A673 (cell line): ENCODE measurements around the gene NCK1. TPM values are rescaled to one million over a fixed set of nuclear protein-coding genes. Genes with fewer than 3 reads are reported as not detected.

Source experiments
- BruUV-seq: library from RNA; stranded (reverse); fragments of 400-500 nt; replicated peaks from 2 replicates; lab custom pipeline; 2021; lab: Mats Ljungman, UMichigan
- CTCF ChIA-PET: fragments of 300-600 bp; sonication (Branson Sonifier 250); formaldehyde crosslinking; loops from one replicate; lab custom pipeline; 2022; ENCODE audit warnings: antibody characterized with exemption; lab: Charles Lee
- POLR2A ChIA-PET: fragments of 300-600 bp; sonication (Branson Sonifier 250); formaldehyde crosslinking; loops from one replicate; lab custom pipeline; 2022; ENCODE audit warnings: antibody characterized with exemption; ENCODE audit not compliant: low non-redundant PET; lab: Charles Lee
- DNase-seq: peaks from one replicate; pipeline ENCODE4 v3.0.0-alpha.2; 2015; ENCODE audit warnings: low spot score
- H3K27ac ChIP-seq: fragments of 200-600 bp; sonication (generic); 2 replicates; pipeline ENCODE4 v1.5.1; 2016; ENCODE audit warnings: mixed run types, low read depth, mild to moderate bottlenecking, mixed read lengths, antibody characterized with exemption, low read length; ENCODE audit not compliant: poor library complexity, severe bottlenecking
- H3K27me3 ChIP-seq: fragments of 200-600 bp; sonication (generic); replicated peaks from 2 replicates; pipeline ENCODE4 v1.6.1; 2017; ENCODE audit warnings: mixed run types, low read depth, mild to moderate bottlenecking, mixed read lengths, antibody characterized with exemption, low read length; ENCODE audit not compliant: insufficient read depth, poor library complexity
- H3K36me3 ChIP-seq: fragments of 200-600 bp; sonication (generic); 2 replicates; pipeline ENCODE4 v1.6.1; 2016; ENCODE audit warnings: mixed run types, mild to moderate bottlenecking, mixed read lengths, antibody characterized with exemption, low read length; ENCODE audit not compliant: insufficient read depth, poor library complexity, severe bottlenecking
- H3K4me1 ChIP-seq: fragments of 200-600 bp; sonication (generic); 2 replicates; pipeline ENCODE4 v1.6.1; 2017; ENCODE audit warnings: mixed run types, mild to moderate bottlenecking, mixed read lengths, antibody characterized with exemption, low read length; ENCODE audit not compliant: insufficient read depth, poor library complexity, severe bottlenecking
- H3K4me3 ChIP-seq: fragments of 200-600 bp; sonication (generic); 2 replicates; pipeline ENCODE4 v1.5.1; 2016; ENCODE audit warnings: low read depth, mixed run types, mild to moderate bottlenecking, mixed read lengths, low read length; ENCODE audit not compliant: poor library complexity, severe bottlenecking
- H3K9me3 ChIP-seq: fragments of 200-600 bp; sonication (generic); 2 replicates; pipeline ENCODE4 v1.6.1; 2016; ENCODE audit warnings: mixed run types, low read depth, mild to moderate bottlenecking, mixed read lengths, antibody characterized with exemption, low read length; ENCODE audit not compliant: poor library complexity, severe bottlenecking
- CTCF ChIP-seq: fragments of 300-800, 200-600 bp; sonication (generic); conservative IDR thresholded peaks from 2 replicates; pipeline ENCODE4 v1.5.1; 2017; ENCODE audit warnings: low read depth, mild to moderate bottlenecking, antibody characterized with exemption, low read length, moderate library complexity, mixed read lengths
- EZH2 ChIP-seq: fragments of 200-600 bp; sonication (generic); IDR thresholded peaks from 2 replicates; pipeline ENCODE4 v1.6.1; 2017; ENCODE audit warnings: borderline replicate concordance, low read depth, mild to moderate bottlenecking, mixed read lengths, antibody characterized with exemption, low read length; ENCODE audit not compliant: poor library complexity, severe bottlenecking
- intact Hi-C: fragments of 100-400 bp; cut with micrococcal nuclease; formaldehyde crosslinking; loops from one replicate; pipeline ENCODE4 v1.10.0; 2022; ENCODE audit not compliant: unreplicated experiment
- total RNA-seq: library from RNA; stranded (reverse); gene quantifications from 2 replicates; pipeline ENCODE4 v1.2.3, GENCODE V29; 2021

The NCK1 gene
- total RNA-seq, 1 experiment from 2014 or later, result 50.2 TPM

- CTCF ChIA-PET, result no interaction called here
- no peak for DNase-seq
- Histone ChIP-seq H3K27me3 (no peaks in the 10 kb centered on the region), H3K4me3 (no peak overlapping the region), H3K4me1 (peaks cover 12% of the 10 kb centered on the region), H3K27ac (no peak overlapping the region), H3K9me3 (no peaks in the 10 kb centered on the region), H3K36me3 (no peaks in the 10 kb centered on the region)
- TF ChIP-seq CTCF (no peak), EZH2 (no peak)
- intact Hi-C loops, result no loop called here
- TSS peak; percentile 20 for BruUV-seq
- POLR2A ChIA-PET, result no interaction called here
Observed at GRCh38 chr3:136958939-136959338, 96.9 kb downstream of the NCK1 start.

GRCh38 chr3:136959599-136959998 lies 97.6 kb downstream of the NCK1 start:
- Histone ChIP-seq H3K4me3 (no peak overlapping the region), H3K27me3 (no peaks in the 10 kb centered on the region), H3K27ac (no peak overlapping the region), H3K9me3 (no peaks in the 10 kb centered on the region), H3K4me1 (peaks cover 12% of the 10 kb centered on the region), H3K36me3 (no peaks in the 10 kb centered on the region)
- intact Hi-C loops, result no loop called here
- ChIA-PET POLR2A (no interaction called here), CTCF (no interaction called here)
- no TSS peak for BruUV-seq
- no peak for DNase-seq
- TF ChIP-seq CTCF (no peak), EZH2 (no peak)

GRCh38 chr3:136960838-136961836 lies 99.1 kb downstream of the NCK1 start:
- Histone ChIP-seq H3K4me3 (no peak overlapping the region), H3K9me3 (no peaks in the 10 kb centered on the region), H3K36me3 (no peaks in the 10 kb centered on the region), H3K27me3 (no peaks in the 10 kb centered on the region), H3K27ac (no peak overlapping the region), H3K4me1 (peaks cover 9% of the 10 kb centered on the region)
- ChIA-PET CTCF (no interaction called here), POLR2A (no interaction called here)
- DNase-seq, result no peak
- no peak for TF ChIP-seq EZH2
- no peak for TF ChIP-seq CTCF
- no TSS peak for BruUV-seq
- intact Hi-C loops, result no loop called here
